ENCODE data around the gene TRRAP.

The TRRAP gene

DNA sequence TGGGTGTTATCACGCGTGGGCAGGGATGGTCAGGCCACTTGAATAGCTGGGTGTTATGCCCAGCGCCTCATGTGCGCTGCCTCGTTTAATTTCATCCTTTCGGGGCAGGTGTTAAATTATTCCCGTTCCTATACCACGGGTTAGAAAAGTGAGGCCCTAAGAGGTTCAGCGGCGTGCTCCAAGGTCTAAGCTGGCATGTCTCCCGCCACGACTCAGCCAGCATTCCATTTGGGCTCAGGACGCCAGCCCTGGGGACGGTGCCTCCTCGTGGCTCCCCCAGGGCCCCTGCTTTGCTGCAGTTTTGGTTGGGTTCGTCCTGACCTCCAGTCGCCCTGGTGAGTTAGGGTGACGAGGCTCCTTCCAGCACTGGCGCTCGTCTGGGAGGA, 124.5 kb downstream of the TRRAP start:
- H3K27ac ChIP-seq (ENCODE audit: extremely low read depth, low read depth, low read length) = no peak overlapping the region
- TF ChIP-seq WT1 (tag by site-specific recombination; IDR thresholded peaks at IDR 0.05) (no peak), ZNF157 (tag by site-specific recombination; IDR thresholded peaks at IDR 0.05) (no peak), ZNF701 (tag by site-specific recombination; IDR thresholded peaks at IDR 0.05) (no peak), ZNF19 (tag by site-specific recombination; IDR thresholded peaks at IDR 0.05; ENCODE audit: low read depth) (no peak), SETDB1 (IDR thresholded peaks at IDR 0.05; ENCODE audit: insufficient read length, low read length) (no peak), ZBTB8A (tag by site-specific recombination; IDR thresholded peaks at IDR 0.05) (no peak), ZNF132 (tag by site-specific recombination; IDR thresholded peaks at IDR 0.05; ENCODE audit: borderline replicate concordance) (no peak), ZNF175 (tag by site-specific recombination; IDR thresholded peaks at IDR 0.05) (no peak), ZNF426 (tag by site-specific recombination; IDR thresholded peaks at IDR 0.05) (no peak), ZNF423 (tag by site-specific recombination; IDR thresholded peaks at IDR 0.05) (no peak), ZNF311 (tag by site-specific recombination; IDR thresholded peaks at IDR 0.05; ENCODE audit: borderline replicate concordance) (no peak), BCL11A (tag by site-specific recombination; IDR thresholded peaks at IDR 0.05; ENCODE audit: low read depth) (no peak), ZFP3 (tag by site-specific recombination; IDR thresholded peaks at IDR 0.05; ENCODE audit: low read depth) (no peak), ZBTB17 (tag by site-specific recombination; IDR thresholded peaks at IDR 0.05) (no peak)
- TF ChIP-seq, protein P1, sequence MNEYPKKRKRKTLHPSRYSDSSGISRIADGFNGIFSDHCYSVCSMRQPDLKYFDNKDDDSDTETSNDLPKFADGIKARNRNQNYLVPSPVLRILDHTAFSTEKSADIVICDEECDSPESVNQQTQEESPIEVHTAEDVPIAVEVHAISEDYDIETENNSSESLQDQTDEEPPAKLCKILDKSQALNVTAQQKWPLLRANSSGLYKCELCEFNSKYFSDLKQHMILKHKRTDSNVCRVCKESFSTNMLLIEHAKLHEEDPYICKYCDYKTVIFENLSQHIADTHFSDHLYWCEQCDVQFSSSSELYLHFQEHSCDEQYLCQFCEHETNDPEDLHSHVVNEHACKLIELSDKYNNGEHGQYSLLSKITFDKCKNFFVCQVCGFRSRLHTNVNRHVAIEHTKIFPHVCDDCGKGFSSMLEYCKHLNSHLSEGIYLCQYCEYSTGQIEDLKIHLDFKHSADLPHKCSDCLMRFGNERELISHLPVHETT (tag by site-specific recombination; IDR thresholded peaks at IDR 0.05) = no peak
- ChIA-PET CTCF (no interaction called here), POLR2A (no interaction called here)
- no peaks in the 10 kb centered on the region for H3K9me3 ChIP-seq (ENCODE audit: control insufficient read depth, insufficient read depth, low read depth, low read length)
- H3K36me3 ChIP-seq (ENCODE audit: control insufficient read depth in 2 of 2, insufficient read depth in 1 of 2, low read length in 2 of 2) = peaks cover 9 to 87% of the 10 kb centered on the region in 2 experiments
- no peak overlapping the region for H3K4me3 ChIP-seq (ENCODE audit: low read depth, low read length)
- no peaks in the 10 kb centered on the region for H3K4me1 ChIP-seq (ENCODE audit: control insufficient read depth, insufficient read depth, low read length)

DNA sequence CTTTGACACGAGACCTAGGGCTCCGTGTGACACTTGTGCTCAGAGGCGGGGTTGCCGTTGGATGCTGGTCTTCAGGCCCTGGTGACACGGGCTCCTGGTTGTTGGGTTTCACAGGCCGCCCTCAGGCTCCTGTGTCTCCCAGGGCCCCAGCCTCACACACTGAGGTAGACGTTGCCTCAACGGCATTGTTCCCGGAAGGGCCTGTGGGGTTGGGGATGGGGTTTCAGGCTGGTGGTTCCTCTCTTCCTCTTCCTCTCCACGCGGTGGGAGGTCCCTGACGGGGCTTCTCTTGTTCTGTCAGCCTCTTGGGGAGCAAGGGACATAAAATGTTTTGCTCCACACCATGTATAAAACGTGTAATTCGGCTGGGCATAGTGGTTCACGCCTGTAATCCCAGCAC, 125.1 kb downstream of the TRRAP start:
- no peaks in the 10 kb centered on the region for H3K4me1 ChIP-seq (ENCODE audit: control insufficient read depth, insufficient read depth, low read length)
- H3K27ac ChIP-seq (ENCODE audit: extremely low read depth, low read depth, low read length) = no peak overlapping the region
- TF ChIP-seq ZNF791 (tag by site-specific recombination; IDR thresholded peaks at IDR 0.05) (no peak), ZNF366 (tag by site-specific recombination; conservative IDR thresholded peaks at IDR 0.05) (no peak), AEBP2 (tag by site-specific recombination; IDR thresholded peaks at IDR 0.05; ENCODE audit: borderline replicate concordance) (no peak), ZNF660 (tag by site-specific recombination; IDR thresholded peaks at IDR 0.05) (no peak), SP2 (tag by site-specific recombination; IDR thresholded peaks at IDR 0.05) (no peak)
- no peaks in the 10 kb centered on the region for H3K9me3 ChIP-seq (ENCODE audit: control insufficient read depth, insufficient read depth, low read depth, low read length)
- H3K4me3 ChIP-seq (ENCODE audit: low read depth, low read length) = no peak overlapping the region
- CTCF ChIA-PET = interaction anchor here (1.6 kb wide), 1 partner anchor 37 kb away, joined by 4 read pairs; no protein-coding TSS in a partner anchor
- POLR2A ChIA-PET = no interaction called here
- peaks cover 12 to 88% of the 10 kb centered on the region in 2 experiments for H3K36me3 ChIP-seq (ENCODE audit: control insufficient read depth in 2 of 2, insufficient read depth in 1 of 2, low read length in 2 of 2)

GRCh38 chr7:99004216-99004615, 125.9 kb downstream of the TRRAP start:
- H3K9me3 ChIP-seq (ENCODE audit: control insufficient read depth, insufficient read depth, low read depth, low read length) = no peaks in the 10 kb centered on the region
- H3K4me1 ChIP-seq (ENCODE audit: control insufficient read depth, insufficient read depth, low read length) = no peaks in the 10 kb centered on the region
- H3K36me3 ChIP-seq (ENCODE audit: control insufficient read depth in 2 of 2, insufficient read depth in 1 of 2, low read length in 2 of 2) = peaks cover 16 to 88% of the 10 kb centered on the region in 2 experiments
- POLR2A ChIA-PET = no interaction called here
- CTCF ChIA-PET = interaction anchor here (0.6 to 1.6 kb wide), 2 partner anchors 12 to 37 kb away, joined by 3 to 4 read pairs; no protein-coding TSS in a partner anchor
- no peak overlapping the region for H3K27ac ChIP-seq (ENCODE audit: extremely low read depth, low read depth, low read length)
- no peak overlapping the region for H3K4me3 ChIP-seq (ENCODE audit: low read depth, low read length)
- TF ChIP-seq HOXA7 (CRISPR knock-in tag; IDR thresholded peaks at IDR 0.05; ENCODE audit: borderline replicate concordance) (no peak), ZNF24 (tag by site-specific recombination; IDR thresholded peaks at IDR 0.05) (no peak), MYNN (tag by site-specific recombination; IDR thresholded peaks at IDR 0.05; ENCODE audit: borderline replicate concordance) (no peak), ZNF26 (tag by site-specific recombination; IDR thresholded peaks at IDR 0.05) (no peak), ZNF837 (tag by site-specific recombination; IDR thresholded peaks at IDR 0.05) (no peak)
- TF ChIP-seq, protein P2, sequence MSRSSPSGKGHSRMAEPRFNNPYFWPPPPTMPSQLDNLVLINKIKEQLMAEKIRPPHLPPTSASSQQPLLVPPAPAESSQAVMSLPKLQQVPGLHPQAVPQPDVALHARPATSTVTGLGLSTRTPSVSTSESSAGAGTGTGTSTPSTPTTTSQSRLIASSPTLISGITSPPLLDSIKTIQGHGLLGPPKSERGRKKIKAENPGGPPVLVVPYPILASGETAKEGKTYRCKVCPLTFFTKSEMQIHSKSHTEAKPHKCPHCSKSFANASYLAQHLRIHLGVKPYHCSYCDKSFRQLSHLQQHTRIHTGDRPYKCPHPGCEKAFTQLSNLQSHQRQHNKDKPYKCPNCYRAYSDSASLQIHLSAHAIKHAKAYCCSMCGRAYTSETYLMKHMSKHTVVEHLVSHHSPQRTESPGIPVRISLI (tag by site-specific recombination; IDR thresholded peaks at IDR 0.05) = no peak

Measured in HEK293 (cell line).